Endothelial cell of umbilical vein (primary cell): ENCODE data around the gene USH2A. TPM values are rescaled to one million over a fixed set of nuclear protein-coding genes. Genes with fewer than 3 reads are reported as not detected.

Experiments
- BruUV-seq: library from RNA; stranded (reverse); fragments of 400-500 nt; replicated peaks from 2 replicates; lab custom pipeline; 2021; lab: Mats Ljungman, UMichigan
- CTCF ChIA-PET: fragments of 300-600, 350-600 bp; sonication (Branson Sonifier 250); formaldehyde crosslinking; loops from one replicate; lab custom pipeline; 2021; ENCODE audit warnings: antibody characterized with exemption, inconsistent platforms; lab: Charles Lee
- POLR2A ChIA-PET: fragments of 300-600, 350-600 bp; sonication (Branson Sonifier 250); formaldehyde crosslinking; loops from one replicate; lab custom pipeline; 2021; ENCODE audit warnings: antibody characterized with exemption, inconsistent platforms; lab: Charles Lee
- DNase-seq: peaks from one replicate; pipeline ENCODE4 v3.0.0-alpha.2; 2011; ENCODE audit warnings: low read depth, low spot score
- FAIRE-seq: peaks from 2 replicates; lab custom pipeline; 2011; peaks lifted over from hg19 to GRCh38; lab: Jason Lieb, UNC
- H2AFZ ChIP-seq: 2 replicates; pipeline ENCODE4 v1.6.0; 2012; ENCODE audit warnings: low read depth, low read length, control low read depth, inconsistent platforms
- H3K27ac ChIP-seq: 2 replicates; pipeline ENCODE4 v1.5.1; 2011; ENCODE audit warnings: low read depth, mild to moderate bottlenecking, control low read depth, low read length, moderate library complexity; ENCODE audit not compliant: insufficient read depth
- H3K27me3 ChIP-seq, 2 experiments: 2 replicates each; pipeline versions ENCODE4 v1.6.0 to v1.6.1; 2011; ENCODE audit warnings: low read length in 2 of 2, mixed read lengths in 1 of 2; ENCODE audit not compliant: control insufficient read depth in 2 of 2, insufficient read depth in 2 of 2
- H3K36me3 ChIP-seq, 2 experiments: 2 replicates in 1 of 2; 3 replicates in 1 of 2; pipeline ENCODE4 v1.5.1; 2011; ENCODE audit warnings: low read length in 2 of 2, mild to moderate bottlenecking in 1 of 2, moderate library complexity in 1 of 2; ENCODE audit not compliant: control insufficient read depth in 2 of 2, insufficient read depth in 2 of 2; ENCODE audit errors: extremely low read depth in 1 of 2
- H3K4me1 ChIP-seq: 3 replicates; pipeline ENCODE4 v1.5.1; 2011; ENCODE audit warnings: mild to moderate bottlenecking, low read length; ENCODE audit not compliant: control insufficient read depth, insufficient read depth; ENCODE audit errors: extremely low read depth
- H3K4me2 ChIP-seq: 2 replicates; pipeline ENCODE4 v1.6.1; 2011; ENCODE audit warnings: low read length, control low read depth, mixed read lengths; ENCODE audit not compliant: insufficient read depth
- H3K4me3 ChIP-seq, 3 experiments: fragments of 200-600 bp in 1 of 3; sonication (generic), shearing (Covaris generic) in 1 of 3; replicated peaks in 1 of 3; 2 replicates each; pipeline ENCODE4 v1.5.1; 2011 to 2016; ENCODE audit warnings: control low read depth in 3 of 3, low read length in 3 of 3, mild to moderate bottlenecking in 2 of 3, inconsistent platforms in 1 of 3, low read depth in 1 of 3, moderate library complexity in 1 of 3; ENCODE audit not compliant: insufficient read depth in 1 of 3
- H3K79me2 ChIP-seq: 2 replicates; pipeline ENCODE4 v1.6.0; 2012; ENCODE audit warnings: low read length, inconsistent platforms; ENCODE audit not compliant: control insufficient read depth, insufficient read depth
- H3K9ac ChIP-seq: replicated peaks from 2 replicates; pipeline ENCODE3; 2011; ENCODE audit warnings: low read length, control low read depth; ENCODE audit not compliant: insufficient read depth; ENCODE audit errors: extremely low read depth
- H3K9me1 ChIP-seq: replicated peaks from 3 replicates; pipeline ENCODE4 v1.6.0; 2011; ENCODE audit warnings: mild to moderate bottlenecking, low read length; ENCODE audit not compliant: control insufficient read depth, insufficient read depth; ENCODE audit errors: extremely low read depth
- H3K9me3 ChIP-seq: replicated peaks from 2 replicates; pipeline ENCODE4 v1.5.1; 2012; ENCODE audit warnings: low read length, inconsistent platforms; ENCODE audit not compliant: control insufficient read depth, insufficient read depth
- H4K20me1 ChIP-seq: replicated peaks from 2 replicates; pipeline ENCODE3; 2011; ENCODE audit warnings: mild to moderate bottlenecking, low read length; ENCODE audit not compliant: control insufficient read depth, insufficient read depth; ENCODE audit errors: extremely low read depth
- CTCF ChIP-seq, 2 donors: IDR thresholded peaks; 1 replicate in 1 of 2; 2 replicates in 1 of 2; pipeline ENCODE4 v1.5.1; 2011; ENCODE audit warnings: low read length in 2 of 2, mild to moderate bottlenecking in 2 of 2, moderate library complexity in 2 of 2, control low read depth in 1 of 2, inconsistent platforms in 1 of 2, low read depth in 1 of 2; ENCODE audit not compliant: insufficient read depth in 1 of 2; ENCODE audit errors: extremely low read depth in 1 of 2
- EZH2 ChIP-seq: IDR thresholded peaks from 2 replicates; pipeline ENCODE4 v1.6.1; 2012; ENCODE audit warnings: borderline replicate concordance, low read depth, mild to moderate bottlenecking, moderate library complexity, low read length, inconsistent platforms; ENCODE audit not compliant: severe bottlenecking
- FOS ChIP-seq: IDR thresholded peaks from 2 replicates; pipeline ENCODE4 v1.6.1; 2011; ENCODE audit warnings: mild to moderate bottlenecking, low read length, moderate library complexity, borderline replicate concordance; ENCODE audit not compliant: insufficient read depth
- GATA2 ChIP-seq: IDR thresholded peaks from 2 replicates; pipeline ENCODE4 v1.7.0; 2011; ENCODE audit warnings: low read depth, mild to moderate bottlenecking, moderate library complexity, mixed read lengths, low read length; ENCODE audit not compliant: insufficient read length, insufficient read depth
- JUN ChIP-seq: IDR thresholded peaks from 2 replicates; pipeline ENCODE4 v1.6.1; 2011; ENCODE audit warnings: borderline replicate concordance, low read depth; ENCODE audit not compliant: insufficient read length, insufficient read depth
- MYC ChIP-seq: IDR thresholded peaks from one replicate; pipeline ENCODE4 v1.6.1; 2011; ENCODE audit warnings: mild to moderate bottlenecking, low read depth, low read length
- POLR2A ChIP-seq: IDR thresholded peaks from 2 replicates; pipeline ENCODE4 v1.6.1; 2012; ENCODE audit warnings: low read depth, mild to moderate bottlenecking, control low read depth, low read length
- POLR2AphosphoS5 ChIP-seq: IDR thresholded peaks from 2 replicates; pipeline ENCODE4 v1.6.1; 2012; ENCODE audit warnings: low read depth, mild to moderate bottlenecking, control low read depth, low read length, moderate library complexity; ENCODE audit not compliant: insufficient read depth
- dilution Hi-C: fragments of 300-500 bp; cut with MboI; formaldehyde crosslinking; loops from one replicate; pipeline ENCODE4 v1.15.0; 2019; ENCODE audit warnings: low sequenced_read_pairs; ENCODE audit not compliant: extremely low pct_ligation_motif_present
- intact Hi-C: fragments of 100-400 bp; cut with micrococcal nuclease; formaldehyde crosslinking; loops from one replicate; pipeline ENCODE4 v1.10.0; 2022
- polyA plus RNA-seq, 4 experiments: library from polyadenylated mRNA; depleted of rRNA in 3 of 4; stranded (reverse) in 3 of 4; unstranded in 1 of 4; fragments of >200 nt; gene quantifications; 2 replicates each; pipeline versions ENCODE4 v1.2.1 to v1.2.3, GENCODE V29; 2011 to 2012; ENCODE audit warnings: missing spikeins in 1 of 4
- total RNA-seq: library from RNA; stranded (reverse); gene quantifications from 2 replicates; pipeline ENCODE4 v1.2.3, GENCODE V29; 2021
- TF ChIP-seq, protein P1 (sequence below): IDR thresholded peaks from 2 replicates; pipeline ENCODE4 v1.6.1; 2011; ENCODE audit not compliant: insufficient read depth, insufficient read length

Gene USH2A
- total and polyA plus RNA-seq, 2 donors (not counting 3 experiments of a cell fraction or from before 2014, with no cell fraction given), result not detected

- TF ChIP-seq, protein P1, sequence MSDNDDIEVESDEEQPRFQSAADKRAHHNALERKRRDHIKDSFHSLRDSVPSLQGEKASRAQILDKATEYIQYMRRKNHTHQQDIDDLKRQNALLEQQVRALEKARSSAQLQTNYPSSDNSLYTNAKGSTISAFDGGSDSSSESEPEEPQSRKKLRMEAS, result no peak
- TF ChIP-seq GATA2, result no peak
- TF ChIP-seq JUN, result no peak
- no peak for TF ChIP-seq FOS
- TF ChIP-seq EZH2, result no peak
- no peak for TF ChIP-seq POLR2AphosphoS5
- no peak for TF ChIP-seq MYC
- TF ChIP-seq POLR2A, result no peak
- TF ChIP-seq CTCF (IDR thresholded peaks at IDR 0.05; ENCODE audit: extremely low read depth in 1 of 2, insufficient read depth in 1 of 2, low read depth in 1 of 2, low read length in 2 of 2), result no peak
- H3K36me3 ChIP-seq, result no peaks in the 10 kb centered on the region
- H3K4me2 ChIP-seq, result no peak overlapping the region
- H3K9ac ChIP-seq, result no peak overlapping the region
- no peaks in the 10 kb centered on the region for H3K4me1 ChIP-seq
- no peak overlapping the region for H3K27ac ChIP-seq
- H4K20me1 ChIP-seq, result no peaks in the 10 kb centered on the region
- H2AFZ ChIP-seq, result no peak overlapping the region
- POLR2A ChIA-PET, result no interaction called here
- CTCF ChIA-PET, result no interaction called here
- FAIRE-seq (no peak), DNase-seq (no peak)
- intact Hi-C loops (no loop called here), dilution Hi-C loops (no loop called here)
- no TSS peak for BruUV-seq
- H3K9me3 ChIP-seq, result peaks cover 4% of the 10 kb centered on the region
- no peaks in the 10 kb centered on the region for H3K27me3 ChIP-seq
- no peaks in the 10 kb centered on the region for H3K79me2 ChIP-seq
- no peaks in the 10 kb centered on the region for H3K9me1 ChIP-seq
- no peak overlapping the region for H3K4me3 ChIP-seq
Measured at GRCh38 chr1:215830226-215830810, 592.9 kb downstream of the USH2A start.
